CD4-positive, alpha-beta T cell treated with Interleukin-1 beta for 1 hour (primary cell): ENCODE results near the gene DBP.

Source experiments
- DNase-seq, 2 donors: peaks; one replicate each; pipeline ENCODE4 v3.0.0-alpha.2; 2020 to 2022

The DBP gene

DNA sequence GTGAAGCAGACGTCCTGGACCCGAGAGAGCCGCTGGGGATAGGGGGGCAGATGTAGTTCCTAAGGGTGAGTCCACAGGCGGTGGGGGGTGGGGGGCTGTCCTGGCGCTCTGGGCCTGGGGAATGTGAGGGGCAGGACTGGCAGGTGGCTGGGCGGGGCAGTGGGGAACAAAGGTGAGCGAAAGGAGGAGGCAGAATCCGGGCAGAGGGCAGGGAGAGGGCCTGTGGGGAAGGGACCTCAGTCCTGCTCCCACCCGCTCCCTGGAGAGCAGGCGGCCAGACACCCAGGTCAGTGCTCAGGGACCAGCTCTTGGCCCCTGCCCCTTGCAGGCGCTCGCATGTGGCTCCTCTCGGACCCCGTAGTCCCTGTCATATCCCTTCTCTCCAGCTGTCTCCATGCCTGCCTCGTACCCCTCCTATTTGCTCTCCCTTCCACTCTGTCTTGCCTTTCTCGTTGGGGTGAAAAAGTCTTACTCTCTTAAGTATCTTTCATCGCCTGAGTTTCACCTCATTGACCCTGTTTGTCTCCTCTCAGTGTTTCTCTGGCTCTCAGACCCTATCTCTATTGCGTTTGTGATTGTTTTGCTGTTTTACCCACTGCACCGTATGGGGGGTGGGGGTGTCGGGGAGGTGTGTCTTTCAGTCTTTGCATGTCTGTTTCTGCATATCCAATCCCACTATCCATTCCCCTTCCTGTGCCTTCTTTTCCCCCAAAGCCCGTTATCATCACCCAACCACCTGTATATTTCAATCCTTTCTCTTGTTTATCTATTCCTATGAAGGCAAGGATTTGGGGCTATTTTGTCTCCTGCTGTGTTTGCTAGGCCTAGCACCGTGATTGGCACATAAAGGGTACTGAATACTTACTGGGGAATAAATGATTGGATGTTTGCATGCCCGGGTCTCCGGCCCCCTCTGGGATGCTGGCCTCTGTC lies 12.1 kb downstream of the DBP start:
- DNase-seq = no peak

DNA sequence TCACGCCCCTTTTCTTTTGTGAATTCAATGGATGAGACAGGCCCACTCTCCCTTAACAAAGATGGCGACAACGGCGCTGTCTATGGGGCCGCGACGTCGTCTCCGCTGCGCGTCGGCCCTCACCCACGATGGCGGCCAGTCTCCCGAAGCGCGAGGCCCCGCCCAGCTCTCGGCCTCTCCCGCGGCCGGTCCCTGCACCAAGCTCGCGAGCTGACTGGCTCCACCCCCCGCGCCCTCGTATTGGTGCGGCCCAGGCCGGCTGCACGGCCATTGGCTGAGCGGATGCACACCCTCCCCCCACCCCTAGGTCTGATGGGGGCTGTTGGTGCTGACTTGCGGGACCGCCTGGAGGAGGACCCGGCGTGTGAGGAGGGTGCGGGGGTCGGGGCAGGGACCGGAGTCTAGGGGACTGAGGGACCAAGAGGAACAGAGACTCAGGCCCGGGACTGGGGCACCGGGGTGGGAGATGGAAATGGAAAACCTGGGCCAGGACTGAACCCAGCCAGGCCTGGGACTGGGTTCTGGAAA lies 13.0 kb downstream of the DBP start:
- DNase-seq = peak; percentile 97 to 98

DNA sequence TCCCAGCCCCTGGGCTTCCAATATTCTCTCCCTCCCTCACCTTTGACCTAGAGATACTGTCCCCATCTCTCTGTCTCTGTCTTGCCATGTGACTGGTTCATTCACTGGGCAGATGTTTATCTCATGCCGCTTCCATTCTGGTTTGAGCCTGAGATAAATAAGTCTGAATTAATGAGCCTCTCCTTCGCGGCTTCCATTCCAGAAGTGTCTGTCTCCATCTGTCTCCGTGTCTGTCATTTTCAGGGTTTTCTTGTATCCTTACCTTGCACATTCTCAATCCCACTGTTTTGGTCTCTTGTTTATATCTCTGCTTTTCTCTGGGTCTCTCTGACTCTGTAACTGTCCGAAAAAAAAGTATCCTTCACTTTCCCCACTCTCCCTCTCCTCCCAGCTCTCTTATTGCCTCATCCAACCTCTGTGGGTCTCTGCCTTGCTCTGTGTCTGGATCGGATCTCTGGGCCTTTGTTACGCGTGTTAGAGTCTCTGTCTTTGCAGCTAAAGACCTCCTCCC lies 13.6 kb downstream of the DBP start:
- no peak for DNase-seq

DNA sequence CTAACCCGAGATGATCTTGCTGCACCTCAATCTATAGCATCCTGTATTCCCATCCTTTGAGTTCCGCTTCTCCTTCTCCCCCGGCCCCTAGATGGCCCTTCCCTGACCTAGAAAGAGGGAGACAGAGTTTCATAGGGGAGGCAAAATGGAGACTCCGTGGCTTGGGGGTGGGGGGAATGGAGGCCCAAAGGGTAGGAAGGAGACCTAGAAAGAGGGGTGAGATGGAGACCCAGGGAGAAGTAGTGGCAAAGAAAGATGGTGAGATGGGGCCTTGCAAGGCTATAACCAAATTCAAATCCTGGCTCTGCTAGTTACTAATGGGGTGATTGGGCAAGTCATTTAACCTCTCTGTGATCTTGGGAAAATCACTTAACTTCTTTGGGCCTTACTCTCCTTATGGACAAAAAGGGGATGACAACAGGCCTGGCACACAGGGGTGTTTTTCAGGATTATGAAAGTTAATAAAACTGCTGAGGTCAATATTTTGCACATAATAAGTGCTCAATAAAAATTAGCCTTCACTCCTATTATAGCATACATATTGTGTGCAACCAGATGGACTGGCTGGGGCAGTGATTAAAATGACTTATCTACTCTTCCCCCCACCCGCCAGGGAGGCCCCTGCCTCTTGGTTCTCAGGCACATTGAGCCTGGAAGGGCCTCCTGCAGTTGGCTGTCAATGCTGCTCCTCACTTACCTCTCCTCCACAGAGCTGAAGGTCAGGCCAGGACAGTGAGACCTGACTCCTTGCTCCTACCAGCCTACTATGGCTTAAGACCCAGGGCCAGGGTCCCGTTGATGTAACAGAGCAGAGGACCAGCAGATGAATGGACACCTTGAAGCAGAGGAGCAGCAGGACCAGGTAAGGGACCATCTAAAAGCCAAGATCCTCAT lies 17.2 kb downstream of the DBP start:
- no peak for DNase-seq

DNA sequence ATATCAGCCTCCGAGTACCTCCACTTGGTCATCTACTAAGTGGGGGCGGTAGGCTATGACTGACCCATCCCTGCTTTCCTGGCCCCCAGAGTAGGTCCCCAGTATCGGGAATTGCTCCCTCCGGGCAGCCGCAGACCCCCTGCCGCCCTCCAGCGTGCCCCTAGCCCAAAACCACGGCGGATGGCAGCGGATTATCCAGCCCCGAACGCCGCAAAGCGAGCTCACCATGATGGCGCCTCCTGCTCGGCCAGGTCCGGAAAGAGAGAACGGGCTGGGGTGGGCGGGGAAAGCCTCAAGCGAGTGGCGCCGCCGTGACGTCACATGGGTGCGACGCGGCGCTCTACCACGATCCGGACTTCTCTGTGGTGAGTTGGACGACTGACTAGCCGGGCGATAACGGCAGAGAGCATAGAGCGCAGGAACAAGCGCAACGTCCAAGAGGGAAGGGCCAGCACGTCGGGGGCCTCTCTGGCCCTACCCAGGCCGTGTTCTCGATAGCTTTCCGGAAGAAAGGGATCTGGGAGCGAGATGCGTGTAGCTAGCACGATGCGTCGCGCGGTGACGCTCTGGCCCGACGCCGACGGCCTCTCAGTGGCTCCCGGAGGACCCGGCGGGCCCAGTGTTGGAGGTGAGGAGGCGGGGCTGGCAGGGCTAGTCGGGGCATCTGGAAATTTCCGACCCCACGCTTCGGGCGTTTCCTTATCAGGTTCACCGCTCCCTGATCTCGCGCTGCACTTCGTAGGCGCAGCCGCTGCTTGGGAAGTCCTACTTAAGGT lies 18.1 kb downstream of the DBP start, which contains the start of the genes RPL18 and SPHK2:
RPL18 (minus strand) TSS at position 263 of the 776 bp plus-strand sequence; CDS start at position 228, 35 bp downstream.
SPHK2 (plus strand) TSS at position 591 of the 776 bp plus-strand sequence. CDS start 1,009 bp downstream, outside the sequence.
- DNase-seq = peak; percentile 97 to 99

DNA sequence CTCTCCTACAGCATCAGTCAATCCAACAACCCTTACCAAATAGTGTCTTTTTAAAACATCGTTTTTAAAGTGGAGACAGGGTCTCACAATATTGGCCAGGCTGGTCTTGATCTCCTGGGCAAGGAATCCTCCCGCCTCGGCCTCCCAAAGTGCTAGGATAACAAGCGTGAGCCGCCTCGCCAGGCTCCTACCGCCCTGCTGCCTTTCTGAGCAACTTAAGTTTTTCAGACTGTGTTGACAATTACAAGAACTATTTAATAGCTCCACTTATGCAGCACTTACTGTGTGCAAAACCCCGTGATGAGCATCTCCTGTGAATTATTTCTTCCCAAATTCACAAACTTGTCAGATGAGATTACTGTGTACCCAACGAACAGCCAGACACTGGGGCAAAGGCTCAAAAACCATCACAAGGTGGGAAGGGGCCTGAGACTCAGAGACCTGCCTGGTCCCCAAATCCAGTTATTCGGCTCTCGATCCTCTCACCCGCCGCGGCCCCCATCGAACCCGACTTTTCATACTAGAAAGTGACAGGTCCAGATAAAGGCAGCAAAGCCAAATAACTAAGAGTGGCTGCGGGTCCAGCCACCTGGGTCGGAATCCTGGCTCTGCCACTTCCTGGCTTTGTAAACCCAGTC lies 18.8 kb downstream of the DBP start:
- DNase-seq = no peak

DNA sequence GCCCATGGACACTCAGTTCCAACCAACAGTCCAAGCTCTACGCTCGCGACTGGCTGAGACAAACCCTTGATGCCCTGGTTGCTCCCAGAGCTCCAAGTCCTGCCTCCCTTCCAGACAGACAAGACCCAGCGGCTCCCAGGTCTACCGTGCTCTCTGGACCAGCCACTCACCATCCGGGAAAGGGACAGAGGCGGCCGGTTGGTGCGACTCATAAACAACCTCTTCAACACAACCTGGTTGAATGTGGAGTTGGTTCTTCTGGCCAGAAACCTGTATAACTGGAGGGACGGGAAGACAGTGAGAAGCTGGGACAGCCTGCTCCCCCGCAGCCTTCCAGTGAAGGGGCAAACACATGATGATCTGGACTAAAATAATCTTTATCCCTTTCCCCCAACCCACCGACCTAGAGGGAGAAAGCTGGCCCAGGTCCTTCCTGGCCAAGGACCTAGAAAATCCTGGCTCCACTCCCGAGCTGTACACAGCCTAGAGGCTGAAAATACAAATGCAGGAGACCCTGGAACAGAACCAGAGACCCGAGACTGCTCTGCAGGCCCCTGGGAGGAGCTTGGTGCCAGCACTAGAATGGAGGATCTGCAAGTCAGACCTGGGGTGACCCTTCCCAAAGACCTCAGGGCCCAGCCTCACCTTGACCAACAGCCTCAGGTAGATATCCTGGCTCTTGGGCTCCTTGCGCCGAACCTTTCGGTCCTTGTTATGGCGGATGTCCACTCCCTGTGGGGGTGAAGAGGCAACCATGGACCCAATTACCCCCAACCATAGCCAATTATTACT lies 19.8 kb downstream of the DBP start:
- no peak for DNase-seq

DNA sequence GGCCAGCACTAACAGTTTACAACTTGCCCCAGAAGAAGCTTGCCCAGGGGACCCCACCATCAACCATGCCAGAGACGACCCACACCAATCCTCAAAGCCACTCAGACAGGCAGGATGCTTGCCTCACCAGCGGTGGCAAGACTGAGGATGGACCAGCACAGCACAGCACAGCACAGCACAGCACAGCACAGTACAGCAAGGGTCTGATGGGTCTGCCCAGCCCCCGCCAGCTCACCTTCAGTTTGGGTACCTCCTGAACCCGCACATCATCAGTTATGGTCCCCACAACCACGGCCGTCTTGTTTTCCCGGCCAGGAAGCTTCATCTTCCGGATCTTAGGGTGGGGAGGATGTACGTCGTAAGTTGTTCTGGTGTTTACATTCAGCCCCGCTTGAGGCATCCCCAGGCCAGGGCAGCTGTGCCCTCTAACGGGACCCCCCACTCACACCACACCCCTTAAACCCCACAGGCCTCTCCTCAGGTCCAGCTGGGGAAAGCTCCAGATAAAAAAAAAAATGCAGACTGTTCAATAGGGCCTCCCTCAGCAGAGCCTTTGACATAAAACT lies 20.6 kb downstream of the DBP start:
- DNase-seq = no peak

DNA sequence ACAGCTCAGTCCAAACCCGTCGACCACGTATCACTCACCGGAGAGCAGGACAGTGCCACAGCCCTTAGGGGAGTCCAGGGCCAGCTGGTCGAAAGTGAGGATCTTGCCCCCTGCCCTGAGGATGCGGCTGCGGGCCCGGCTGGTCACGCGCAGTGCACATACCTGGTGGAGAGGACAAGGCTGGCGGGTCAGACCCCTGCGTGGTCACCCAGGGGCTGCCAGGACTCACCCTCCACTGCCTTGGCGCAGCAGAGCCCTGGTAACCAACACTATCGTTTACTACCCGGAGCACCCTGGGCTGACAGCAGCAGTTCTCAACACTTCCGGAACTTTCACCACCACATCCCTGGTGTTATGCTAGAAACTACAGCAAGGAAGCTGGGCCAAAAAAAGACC lies 21.1 kb downstream of the DBP start:
- no peak for DNase-seq

DNA sequence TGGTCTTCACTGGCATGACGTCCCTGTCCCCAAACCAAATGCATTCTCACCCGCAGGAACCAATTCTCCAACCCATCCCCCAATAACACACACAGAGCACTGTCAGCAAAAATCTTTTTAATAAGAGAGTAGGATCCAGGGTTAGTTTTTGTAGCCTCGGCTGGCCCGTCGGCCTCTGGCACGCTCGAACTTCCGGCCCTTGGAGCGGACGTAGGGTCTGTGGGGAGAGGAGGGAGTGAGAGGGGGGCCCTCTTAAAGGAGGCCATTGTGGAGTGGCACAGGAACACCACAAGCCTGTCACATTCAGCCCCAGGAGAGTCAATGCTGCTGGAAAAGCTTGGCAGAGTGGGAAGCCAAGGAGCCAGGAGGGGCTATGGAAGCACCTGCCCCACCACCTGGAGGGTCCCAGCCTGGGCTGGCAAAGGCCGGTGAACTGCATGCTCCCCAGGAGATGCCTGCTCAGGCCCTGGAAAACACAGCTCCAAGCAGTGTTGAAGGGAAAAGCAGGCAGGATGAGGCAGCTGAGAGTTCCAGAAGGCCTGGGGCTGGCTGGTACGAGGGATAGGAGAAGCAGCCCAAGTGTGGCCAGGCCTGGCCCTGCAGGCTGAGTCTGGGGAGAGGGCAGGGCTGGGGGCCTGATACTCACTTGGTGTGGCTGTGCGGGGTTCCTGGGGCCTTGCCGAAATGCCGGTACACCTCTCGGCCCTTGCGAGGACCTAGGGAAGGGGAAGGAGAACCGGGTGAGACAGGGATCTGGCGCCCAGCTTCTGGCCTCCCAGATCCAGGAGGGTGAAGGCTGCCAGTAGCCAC lies 21.7 kb downstream of the DBP start:
- DNase-seq = no peak

DNA sequence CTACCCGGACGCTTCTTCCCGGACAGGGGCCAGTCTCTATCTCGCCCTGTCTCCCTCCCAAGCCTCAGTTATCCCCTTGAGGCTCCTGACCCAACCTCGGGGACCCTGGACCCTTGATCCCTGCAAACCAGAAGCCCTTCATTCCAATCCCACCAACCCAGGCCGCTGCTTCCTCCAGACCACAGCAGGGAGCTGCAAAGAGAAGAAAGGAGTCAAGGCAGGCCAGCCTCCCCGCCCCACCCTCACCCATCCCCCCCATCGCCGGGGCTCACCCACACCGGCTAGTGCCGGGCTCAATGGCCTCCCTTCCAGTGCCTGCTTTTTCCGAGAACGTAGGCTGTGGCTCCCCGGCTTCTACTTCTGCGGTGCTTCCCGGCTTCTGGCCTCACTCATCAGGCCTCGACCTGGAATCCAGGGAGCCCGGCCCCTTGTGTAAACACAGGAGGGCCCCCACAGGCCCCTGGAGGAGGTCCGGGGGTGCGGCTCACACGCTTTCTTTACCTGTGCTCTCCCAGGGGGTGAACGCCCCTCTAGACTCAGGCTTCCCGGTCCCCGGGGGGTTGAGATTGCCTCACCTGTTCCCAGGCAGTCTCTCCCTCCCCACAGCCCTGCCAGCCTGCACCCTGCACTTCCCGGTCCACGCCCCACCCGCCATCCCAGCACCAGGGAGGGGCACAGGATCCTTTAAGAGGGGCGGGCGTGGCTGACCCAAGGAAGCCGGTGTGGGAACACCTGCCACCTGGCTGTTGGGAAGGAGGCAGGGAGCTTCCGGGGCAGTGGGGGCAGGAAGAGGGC lies 22.5 kb downstream of the DBP start, which contains the start of gene FAM83E:
FAM83E (minus strand) TSS at position 641 of the 795 bp plus-strand sequence. CDS start 1,704 bp downstream, outside the sequence.
- no peak for DNase-seq

DNA sequence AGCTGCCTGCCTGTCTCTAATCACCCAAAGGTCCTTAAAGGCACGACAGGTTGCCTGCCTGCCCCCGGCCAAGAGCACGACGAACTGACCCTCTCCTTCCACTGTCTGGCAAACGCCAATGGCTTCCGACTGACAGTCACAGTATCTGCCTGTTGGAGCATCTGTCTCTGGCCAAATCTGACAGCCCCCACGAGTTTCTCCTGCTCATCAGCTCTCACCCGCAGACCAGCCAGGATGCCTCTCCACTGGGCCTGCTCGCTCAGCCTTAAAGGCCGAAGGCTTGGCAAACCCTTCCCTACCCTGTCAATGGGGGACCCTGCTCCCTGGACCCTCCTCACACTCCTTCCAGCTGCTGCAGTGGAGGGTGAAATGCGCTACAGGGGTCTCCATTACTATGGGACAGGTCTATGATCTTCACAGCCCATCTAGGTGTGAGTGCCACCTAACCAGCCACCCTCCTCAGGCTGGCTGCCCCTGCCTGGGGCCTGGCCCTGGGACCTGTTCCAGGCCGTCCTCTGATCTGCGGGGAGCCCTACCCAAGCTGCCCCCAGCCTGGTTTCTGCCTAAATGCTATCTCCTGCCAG lies 23.2 kb downstream of the DBP start:
- no peak for DNase-seq

DNA sequence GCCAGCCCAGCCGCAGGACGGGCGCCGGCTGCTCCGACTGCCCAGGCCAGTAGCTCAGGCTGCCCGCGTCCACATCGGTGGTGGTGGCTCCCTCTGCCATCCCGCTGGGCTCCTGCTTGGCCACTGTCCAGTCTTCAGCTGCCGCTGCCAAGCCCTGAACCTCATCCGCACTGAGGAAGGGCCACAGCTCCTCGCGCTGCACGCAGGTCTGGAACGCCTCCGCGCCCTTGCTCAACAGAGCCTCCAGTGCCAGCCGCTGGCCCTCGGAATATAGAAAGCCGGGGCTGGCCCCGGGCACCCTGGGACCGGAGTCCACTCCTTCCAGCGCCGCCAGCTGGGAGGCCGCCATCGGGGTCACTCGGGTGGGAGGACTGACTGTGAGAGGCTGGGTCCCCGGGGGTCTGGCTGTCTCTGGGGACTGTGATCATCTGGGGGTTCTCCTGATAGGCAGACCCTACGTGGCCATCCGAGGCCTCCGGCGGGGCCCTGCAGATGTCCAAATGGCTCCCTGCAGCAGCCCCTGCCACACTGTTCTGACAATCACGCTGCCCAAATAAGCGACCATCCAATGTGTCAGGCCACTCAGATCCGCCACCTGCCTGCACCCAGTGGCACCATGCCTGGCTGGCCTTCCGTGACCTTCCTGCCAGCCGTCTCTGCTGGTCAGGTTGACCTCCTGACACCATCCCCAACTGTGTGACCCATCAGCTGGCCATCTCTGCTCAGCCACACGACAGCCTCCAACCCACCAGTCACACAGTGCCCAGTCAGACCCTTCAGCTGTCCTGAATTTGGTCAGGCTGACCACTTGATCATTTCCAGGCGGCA lies 23.9 kb downstream of the DBP start:
- DNase-seq = no peak

DNA sequence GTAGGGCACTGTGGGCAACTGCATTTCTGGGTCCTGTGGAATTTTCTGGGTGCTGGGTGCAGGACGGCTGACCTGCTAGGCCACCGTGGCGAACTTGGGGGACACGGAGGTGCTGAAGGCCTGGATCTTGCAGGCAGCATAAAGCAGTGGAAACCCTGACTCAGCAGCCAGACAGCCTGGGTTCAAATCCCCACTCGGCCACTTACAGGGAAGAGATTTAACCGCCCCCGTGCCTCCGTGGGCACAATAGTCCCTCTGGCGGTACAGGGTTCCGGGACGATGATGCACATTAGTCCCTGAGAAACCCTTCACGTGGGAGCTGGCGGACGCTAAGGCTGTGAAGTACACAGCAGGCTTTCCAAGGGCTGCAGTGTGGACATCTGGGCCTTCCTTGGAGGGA lies 25.3 kb downstream of the DBP start:
- no peak for DNase-seq

DNA sequence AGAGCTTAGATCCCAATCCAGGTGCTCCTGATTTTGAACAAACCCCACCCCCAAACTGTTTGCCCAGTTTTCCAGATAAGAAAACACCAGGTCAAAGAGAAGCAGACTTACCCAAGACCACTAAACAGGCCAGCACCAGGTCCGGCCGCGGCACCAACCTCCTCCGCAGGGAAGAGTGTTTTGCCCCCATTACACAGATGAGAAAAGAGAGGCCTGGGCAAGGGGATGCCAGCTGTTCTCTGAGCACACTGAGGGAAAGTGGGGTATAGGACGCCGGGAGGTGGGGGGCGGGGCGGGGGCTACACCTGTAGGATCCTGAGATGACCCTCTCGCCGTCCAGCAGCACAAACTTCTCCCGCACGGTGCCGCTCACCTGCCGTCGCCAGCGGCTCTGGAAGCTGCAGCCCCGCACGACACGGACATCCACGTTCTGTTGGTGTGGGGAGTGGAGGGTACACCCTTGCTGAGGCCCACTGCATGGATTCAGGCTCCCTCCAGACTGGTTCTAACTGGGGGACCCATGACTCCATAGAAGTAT lies 27.5 kb downstream of the DBP start:
- DNase-seq = no peak

DNA sequence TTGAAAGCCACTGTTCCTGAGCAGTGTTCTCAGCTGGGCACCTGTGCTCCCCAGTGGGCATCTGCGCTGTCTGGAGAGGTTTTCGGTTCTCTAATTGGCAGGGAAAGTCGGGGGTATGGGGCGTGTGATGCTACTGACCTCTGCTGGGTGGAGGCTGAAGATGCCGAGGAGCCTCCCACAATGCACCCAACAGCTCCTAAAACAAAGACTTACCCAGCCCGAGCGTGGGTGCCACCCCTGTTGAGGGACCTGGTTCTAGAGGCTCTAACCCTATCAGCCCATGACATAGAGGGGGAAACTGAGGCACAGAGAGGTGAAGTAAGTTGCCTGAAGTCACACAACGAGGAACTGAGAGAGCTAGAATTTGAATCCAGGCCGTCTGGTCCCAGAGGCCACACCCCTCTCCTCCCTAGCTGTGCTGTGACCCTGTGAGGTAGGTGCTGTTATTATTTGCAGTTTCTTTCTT lies 28.3 kb downstream of the DBP start:
- DNase-seq = peak; percentile 70 to 72

DNA sequence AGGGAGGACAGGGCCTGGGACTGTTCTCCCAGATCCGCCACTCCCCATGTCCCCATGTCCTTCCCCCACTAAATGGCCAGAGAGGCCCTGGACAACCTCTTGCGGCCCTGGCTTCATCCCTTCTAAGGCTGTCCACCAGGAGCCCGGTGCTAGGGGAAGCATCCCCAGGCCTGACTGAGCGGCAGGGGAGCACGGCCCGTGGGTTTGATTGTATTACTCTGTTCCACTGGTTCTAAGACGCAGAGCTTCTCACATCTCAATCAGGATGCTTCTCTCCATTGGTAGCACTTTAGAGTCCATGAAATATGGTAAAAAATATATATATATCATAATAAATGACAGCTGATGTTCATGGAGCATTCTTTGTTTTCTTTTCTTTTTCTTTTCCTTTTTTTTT lies 29.8 kb downstream of the DBP start:
- DNase-seq = no peak
